K562 (cell line): ENCODE data around the gene SFN. TPM values are rescaled to one million over a fixed set of nuclear protein-coding genes. Genes with fewer than 3 reads are reported as not detected.

Source experiments
- BCL6 ChIP-seq: fragments of 250-450 bp; sonication (Bioruptor Pico); IDR thresholded peaks from 2 replicates; pipeline ENCODE4 v1.4.0; 2020
- HCFC1 ChIP-seq: IDR thresholded peaks from 2 replicates; pipeline ENCODE4 v1.6.1; 2012; ENCODE audit warnings: low read depth, low read length, improper control_type of control experiment
- IRF2 ChIP-seq: sonication (generic); formaldehyde crosslinking; IDR thresholded peaks from 2 replicates; pipeline ENCODE4 v1.8.1; 2022; ENCODE audit warnings: mild to moderate bottlenecking, missing genetic modification reagents
- NR4A1 ChIP-seq, 2 experiments: fragments of 250-450 bp in 1 of 2; fragments of 450-650 bp in 1 of 2; sonication (Bioruptor Pico) in 1 of 2; IDR thresholded peaks; 2 replicates each; pipeline versions ENCODE4 v1.4.0 to v1.6.1; 2016 to 2020; ENCODE audit warnings: mild to moderate bottlenecking in 2 of 2, missing compliant biosample characterization in 1 of 2, missing genetic modification characterization in 1 of 2, moderate library complexity in 1 of 2
- POLR2AphosphoS2 ChIP-seq: IDR thresholded peaks from 2 replicates; pipeline ENCODE4 v1.6.1; 2012; ENCODE audit warnings: low read length, improper control_type of control experiment
- POLR2B ChIP-seq: fragments of 450-650 bp; IDR thresholded peaks from 2 replicates; pipeline ENCODE4 v1.6.1; 2018; ENCODE audit warnings: low read depth; ENCODE audit not compliant: partially characterized antibody
- SNAPC5 ChIP-seq: fragments of 250-450 bp; sonication (Bioruptor Pico); IDR thresholded peaks from 2 replicates; pipeline ENCODE4 v1.8.0; 2021; ENCODE audit warnings: moderate library complexity, mild to moderate bottlenecking, inconsistent platforms
- TFE3 ChIP-seq: fragments of 450-650 bp; formaldehyde crosslinking; IDR thresholded peaks from 2 replicates; pipeline ENCODE4 v1.4.0; 2020; ENCODE audit warnings: mild to moderate bottlenecking, mixed read lengths
- YY1 ChIP-seq, 3 experiments: IDR thresholded peaks; 2 replicates each; pipeline ENCODE4 v1.6.1; 2011; ENCODE audit warnings: low read length in 2 of 3, mild to moderate bottlenecking in 2 of 3, moderate library complexity in 2 of 3, borderline replicate concordance in 1 of 3, control low read depth in 1 of 3, low read depth in 1 of 3; ENCODE audit not compliant: insufficient read depth in 3 of 3, insufficient replicate concordance in 2 of 3, control insufficient read depth in 1 of 3, insufficient read length in 1 of 3; ENCODE audit errors: extremely low read depth in 1 of 3
- ZNF217 ChIP-seq: sonication (generic); formaldehyde crosslinking; IDR thresholded peaks from 2 replicates; pipeline ENCODE4 v1.8.0; 2022; ENCODE audit warnings: mild to moderate bottlenecking, missing genetic modification reagents
- ZNF274 ChIP-seq: IDR thresholded peaks from 2 replicates; pipeline ENCODE4 v1.6.1; 2011; ENCODE audit warnings: low read depth, mild to moderate bottlenecking, low read length, moderate library complexity, borderline replicate concordance
- ZNF324 ChIP-seq: fragments of 250-450 bp; sonication (Bioruptor Pico); IDR thresholded peaks from 2 replicates; pipeline ENCODE4 v1.4.0; 2020; ENCODE audit warnings: mild to moderate bottlenecking
- polyA plus RNA-seq, 8 experiments: library from polyadenylated mRNA; depleted of rRNA in 4 of 8; stranded (reverse) in 5 of 8; unstranded in 3 of 8; fragments of >200 nt; fragmentation: Nextera tagmentation in 2 of 8; fragmentation: Illumina TruSeq in 1 of 8; extraction: Ambion mirVana in 2 of 8; extraction: Trizol in 1 of 8; gene quantifications; 2 replicates each; pipeline versions ENCODE4 v1.2.1 to v1.2.3, GENCODE V29; 2011 to 2014; ENCODE audit warnings: inconsistent platforms in 1 of 8, missing spikeins in 1 of 8
- total RNA-seq, 7 experiments: library from RNA; depleted of rRNA in 6 of 7; stranded (reverse); fragments of >200 nt in 6 of 7; fragmentation: Illumina TruSeq in 2 of 7; extraction: Trizol in 2 of 7; gene quantifications; 2 replicates each; pipeline versions ENCODE4 v1.2.1 to v1.2.3, GENCODE V29; 2011 to 2021; ENCODE audit warnings: low replicate concordance in 1 of 7
- TF ChIP-seq, protein P1 (sequence below), 2 experiments: fragments of 450-650 bp in 1 of 2; IDR thresholded peaks; 2 replicates each; pipeline ENCODE4 v1.6.1; 2011 to 2017; ENCODE audit warnings: low read depth in 2 of 2, antibody characterized with exemption in 1 of 2, borderline replicate concordance in 1 of 2, low read length in 1 of 2, mild to moderate bottlenecking in 1 of 2, mixed read lengths in 1 of 2; ENCODE audit not compliant: control insufficient read depth in 1 of 2
- TF ChIP-seq, protein P2 (sequence below): fragments of 450-650 bp; formaldehyde crosslinking; IDR thresholded peaks from 2 replicates; pipeline ENCODE4 v1.4.0; 2022; ENCODE audit warnings: mild to moderate bottlenecking, moderate library complexity

SFN gene
- total and polyA plus RNA-seq, 9 of the 15 experiments (the other 6 are each of a cell fraction or from before 2014, with no cell fraction given) = 0.10 to 3.8 (median 2.0) TPM

GRCh38 chr1:26889551-26890466 lies 26.9 kb downstream of the SFN start, which contains the start of gene GPN2 (continued):
- TF ChIP-seq SNAPC5 (CRISPR knock-in tag) (no peak), ZNF274 (no peak), HCFC1 (peak; percentile 64), NR4A1 (CRISPR knock-in tag; IDR thresholded peaks at IDR 0.05) (no peak), NR4A1 (tag; IDR thresholded peaks at IDR 0.05) (no peak), IRF2 (CRISPR knock-in tag) (peak; percentile 51; the same call in 1 of the 2 replicates), ZNF324 (CRISPR knock-in tag) (no peak), POLR2B (peak; percentile 92), BCL6 (CRISPR knock-in tag) (no peak), POLR2AphosphoS2 (peak; percentile 99), ZNF217 (CRISPR knock-in tag) (no peak), YY1 (IDR thresholded peaks at IDR 0.05; ENCODE audit: borderline replicate concordance in 1 of 3, control insufficient read depth in 1 of 3, extremely low read depth in 1 of 3, insufficient read depth in 3 of 3, insufficient read length in 1 of 3, insufficient replicate concordance in 2 of 3, low read depth in 1 of 3, low read length in 2 of 3) (peak in 1 of 3 experiments; percentile 26), TFE3 (CRISPR knock-in tag) (no peak)
- TF ChIP-seq, protein P1, sequence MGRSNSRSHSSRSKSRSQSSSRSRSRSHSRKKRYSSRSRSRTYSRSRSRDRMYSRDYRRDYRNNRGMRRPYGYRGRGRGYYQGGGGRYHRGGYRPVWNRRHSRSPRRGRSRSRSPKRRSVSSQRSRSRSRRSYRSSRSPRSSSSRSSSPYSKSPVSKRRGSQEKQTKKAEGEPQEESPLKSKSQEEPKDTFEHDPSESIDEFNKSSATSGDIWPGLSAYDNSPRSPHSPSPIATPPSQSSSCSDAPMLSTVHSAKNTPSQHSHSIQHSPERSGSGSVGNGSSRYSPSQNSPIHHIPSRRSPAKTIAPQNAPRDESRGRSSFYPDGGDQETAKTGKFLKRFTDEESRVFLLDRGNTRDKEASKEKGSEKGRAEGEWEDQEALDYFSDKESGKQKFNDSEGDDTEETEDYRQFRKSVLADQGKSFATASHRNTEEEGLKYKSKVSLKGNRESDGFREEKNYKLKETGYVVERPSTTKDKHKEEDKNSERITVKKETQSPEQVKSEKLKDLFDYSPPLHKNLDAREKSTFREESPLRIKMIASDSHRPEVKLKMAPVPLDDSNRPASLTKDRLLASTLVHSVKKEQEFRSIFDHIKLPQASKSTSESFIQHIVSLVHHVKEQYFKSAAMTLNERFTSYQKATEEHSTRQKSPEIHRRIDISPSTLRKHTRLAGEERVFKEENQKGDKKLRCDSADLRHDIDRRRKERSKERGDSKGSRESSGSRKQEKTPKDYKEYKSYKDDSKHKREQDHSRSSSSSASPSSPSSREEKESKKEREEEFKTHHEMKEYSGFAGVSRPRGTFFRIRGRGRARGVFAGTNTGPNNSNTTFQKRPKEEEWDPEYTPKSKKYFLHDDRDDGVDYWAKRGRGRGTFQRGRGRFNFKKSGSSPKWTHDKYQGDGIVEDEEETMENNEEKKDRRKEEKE (IDR thresholded peaks at IDR 0.05; ENCODE audit: borderline replicate concordance in 1 of 2, control insufficient read depth in 1 of 2, low read depth in 2 of 2, low read length in 1 of 2) = no peak
- TF ChIP-seq, protein P2, sequence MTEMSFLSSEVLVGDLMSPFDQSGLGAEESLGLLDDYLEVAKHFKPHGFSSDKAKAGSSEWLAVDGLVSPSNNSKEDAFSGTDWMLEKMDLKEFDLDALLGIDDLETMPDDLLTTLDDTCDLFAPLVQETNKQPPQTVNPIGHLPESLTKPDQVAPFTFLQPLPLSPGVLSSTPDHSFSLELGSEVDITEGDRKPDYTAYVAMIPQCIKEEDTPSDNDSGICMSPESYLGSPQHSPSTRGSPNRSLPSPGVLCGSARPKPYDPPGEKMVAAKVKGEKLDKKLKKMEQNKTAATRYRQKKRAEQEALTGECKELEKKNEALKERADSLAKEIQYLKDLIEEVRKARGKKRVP (CRISPR knock-in tag) = no peak
